COLO668 (cell line): Measurements from ENCODE around the gene PTRH2.

ENCODE experiments used
- DNase-seq: peaks from one replicate; lab custom pipeline; 2025; ENCODE audit not compliant: unreplicated experiment; lab: John Stamatoyannopoulos, UW

Gene PTRH2

DNA sequence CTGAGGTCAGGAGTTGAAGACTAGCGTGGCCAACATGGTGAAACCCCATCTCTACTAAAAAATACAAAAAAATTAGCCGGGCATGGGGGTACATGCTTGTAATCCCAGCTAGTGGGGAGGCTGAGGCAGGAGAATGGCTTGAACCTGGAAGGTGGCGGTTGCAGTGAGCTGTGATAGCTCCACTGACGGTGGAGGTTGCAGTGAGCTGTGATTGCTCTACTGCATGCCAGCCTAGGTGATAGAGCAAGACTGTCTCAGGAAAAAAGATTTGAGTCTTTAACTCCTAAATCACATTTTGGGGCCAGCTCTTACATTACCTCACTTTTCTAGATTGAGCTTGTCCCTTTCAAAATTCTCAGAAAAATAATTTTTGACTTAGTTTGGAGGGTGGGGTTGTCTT, 15.4 kb upstream of the PTRH2 start:
- no peak for DNase-seq

DNA sequence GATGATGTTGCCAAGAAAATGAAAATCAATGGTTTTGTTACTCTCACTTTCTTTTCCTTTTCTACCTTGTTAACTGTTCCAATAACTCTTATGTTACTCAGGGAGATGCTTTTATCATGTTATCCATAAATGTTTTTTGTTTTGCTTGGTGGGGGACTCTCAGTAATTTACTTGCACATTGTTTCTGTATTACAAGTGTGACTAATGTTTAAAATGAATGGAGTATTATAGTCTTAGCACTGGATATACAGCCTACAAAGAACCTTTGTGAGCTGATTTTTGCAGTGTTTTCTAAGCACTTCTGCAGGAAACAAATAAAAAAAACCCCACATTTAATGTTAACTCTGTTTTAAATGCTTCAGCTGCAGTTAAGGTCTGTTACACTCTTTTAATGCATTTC, 12.3 kb upstream of the PTRH2 start:
- DNase-seq: no peak

DNA sequence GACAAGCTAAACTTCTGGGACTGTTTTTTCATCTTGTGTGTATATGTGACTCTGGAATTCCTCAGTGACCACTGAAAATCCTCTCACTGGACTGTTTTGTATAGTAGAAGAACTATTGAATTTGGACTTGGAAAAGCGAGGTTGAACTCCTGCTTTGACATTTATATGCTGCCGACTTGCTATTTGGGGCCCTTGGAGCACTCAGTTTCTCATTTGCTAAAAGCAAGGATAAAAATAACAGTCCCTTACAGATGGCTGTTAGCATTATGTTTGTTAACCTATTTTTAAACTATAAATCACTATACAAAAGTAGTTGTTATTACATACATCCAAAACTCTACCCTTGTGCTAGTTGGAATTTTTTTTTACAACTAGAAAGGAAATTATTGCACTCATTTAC, 9.2 kb upstream of the PTRH2 start:
- no peak for DNase-seq

DNA sequence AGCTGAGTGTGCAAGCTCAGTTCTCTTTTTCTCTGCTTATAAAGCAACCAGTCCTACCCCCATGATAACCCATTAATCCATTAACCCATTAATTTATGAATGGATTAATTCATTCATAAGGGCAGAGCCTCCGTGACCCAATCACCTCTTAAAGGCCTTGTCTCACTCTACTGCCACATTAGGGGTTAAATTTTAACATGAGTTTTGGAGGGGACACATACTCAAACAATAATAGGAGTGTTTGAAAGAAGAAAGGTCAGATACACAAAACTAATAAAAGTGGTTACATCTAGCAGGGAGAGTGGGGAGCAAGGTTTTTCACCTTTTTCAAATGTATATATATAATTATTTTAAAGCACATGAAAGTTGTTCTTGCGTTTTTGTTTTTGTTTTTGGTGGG, 7.0 kb upstream of the PTRH2 start:
- no peak for DNase-seq

DNA sequence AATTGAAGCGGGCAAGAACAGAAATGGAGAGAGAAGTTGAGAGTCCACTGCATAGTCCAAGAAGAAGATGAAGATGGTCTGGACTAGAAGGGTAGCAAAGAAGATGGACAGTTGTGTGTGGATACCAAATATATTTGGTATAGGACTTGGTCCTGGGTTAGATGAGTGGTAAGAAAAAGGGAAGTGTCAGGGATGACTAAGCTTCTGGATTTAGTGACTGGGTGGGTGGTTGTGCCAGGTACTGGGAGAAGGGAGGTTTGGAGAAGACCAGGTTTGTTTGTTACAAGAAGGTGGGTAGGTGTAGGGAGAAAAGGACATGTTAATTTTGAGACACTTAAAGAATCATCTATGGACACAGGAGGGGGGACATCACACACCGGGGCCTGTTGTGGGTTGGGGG, 5.6 kb upstream of the PTRH2 start:
- no peak for DNase-seq

DNA sequence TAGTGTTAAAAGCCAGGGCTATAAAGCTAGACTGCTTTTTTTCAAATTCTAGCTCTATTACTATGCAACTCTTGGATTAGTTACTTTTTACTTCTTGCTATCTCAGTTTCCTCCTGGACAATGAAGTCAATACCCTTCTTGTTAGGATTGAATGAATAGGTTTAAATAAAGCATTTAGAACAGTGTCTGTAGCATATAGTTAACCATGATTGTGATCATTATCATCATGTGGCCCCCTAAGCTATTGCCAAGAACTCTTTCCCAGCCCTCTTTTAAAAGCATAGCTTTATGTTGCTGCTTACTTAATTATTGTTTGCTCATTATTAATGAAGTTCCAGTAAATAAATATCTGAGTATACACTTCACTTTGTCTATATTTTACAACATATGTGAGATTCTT, 4.7 kb upstream of the PTRH2 start:
- no peak for DNase-seq

DNA sequence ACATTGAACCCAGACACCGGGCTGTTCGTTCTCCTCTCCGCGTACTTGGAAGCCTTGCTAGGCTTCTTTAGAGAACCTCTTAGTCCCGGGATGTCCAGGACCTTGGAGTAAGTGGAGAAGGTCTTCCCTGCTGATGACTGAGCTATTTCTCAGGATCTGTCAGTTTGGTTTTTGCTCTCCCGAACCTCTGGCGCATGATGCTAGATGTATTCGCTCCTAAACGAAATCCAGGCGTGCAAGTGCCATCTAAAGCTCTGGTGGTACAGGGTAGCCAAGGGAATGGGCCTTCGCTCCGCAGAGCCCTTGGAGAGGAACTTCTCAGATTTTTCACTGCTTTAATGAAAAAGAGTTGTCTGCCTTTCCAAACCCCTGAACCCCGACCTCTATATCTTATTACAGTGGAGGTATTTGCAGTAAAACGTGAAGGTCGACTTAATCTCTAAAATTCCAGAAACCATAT, 771 bp upstream of the PTRH2 start:
- DNase-seq: no peak

DNA sequence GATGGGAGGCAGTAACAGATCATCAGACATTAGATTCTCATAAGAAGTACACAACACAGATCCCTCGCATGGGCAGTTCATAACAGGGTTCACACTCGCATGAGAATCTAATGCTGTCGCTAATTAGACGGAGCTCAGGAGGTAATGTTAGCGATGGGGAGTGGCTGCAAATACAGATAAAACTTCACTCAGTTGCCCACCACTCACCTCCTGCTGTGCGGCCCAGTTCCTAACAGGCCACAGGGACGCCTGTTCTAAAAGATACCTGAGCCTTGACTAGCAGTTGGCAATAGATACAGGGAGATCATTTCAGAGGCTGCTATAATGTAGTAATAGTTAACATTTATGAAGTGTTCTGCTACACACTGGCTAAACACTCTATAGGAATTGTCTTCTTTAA, 4.9 kb downstream of the PTRH2 start:
- no peak for DNase-seq

DNA sequence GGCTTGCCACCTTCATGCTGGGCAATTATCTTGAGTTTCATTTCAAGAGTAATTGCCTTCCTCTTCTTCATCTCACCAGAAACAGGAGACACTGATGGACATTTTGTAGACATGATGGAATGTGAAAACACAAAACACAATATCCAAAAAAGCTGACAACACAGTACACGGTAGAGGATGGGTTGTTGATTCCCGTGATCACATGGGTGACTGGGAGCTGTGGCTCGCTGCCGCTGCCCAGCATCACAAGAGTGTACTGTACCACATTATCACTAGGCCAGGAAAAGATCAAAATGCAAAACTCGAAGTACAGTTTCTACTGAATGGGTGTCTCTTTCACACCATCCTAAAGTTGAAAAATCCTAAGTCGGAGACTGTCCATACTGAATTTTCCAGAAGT, 7.4 kb downstream of the PTRH2 start:
- DNase-seq: no peak

DNA sequence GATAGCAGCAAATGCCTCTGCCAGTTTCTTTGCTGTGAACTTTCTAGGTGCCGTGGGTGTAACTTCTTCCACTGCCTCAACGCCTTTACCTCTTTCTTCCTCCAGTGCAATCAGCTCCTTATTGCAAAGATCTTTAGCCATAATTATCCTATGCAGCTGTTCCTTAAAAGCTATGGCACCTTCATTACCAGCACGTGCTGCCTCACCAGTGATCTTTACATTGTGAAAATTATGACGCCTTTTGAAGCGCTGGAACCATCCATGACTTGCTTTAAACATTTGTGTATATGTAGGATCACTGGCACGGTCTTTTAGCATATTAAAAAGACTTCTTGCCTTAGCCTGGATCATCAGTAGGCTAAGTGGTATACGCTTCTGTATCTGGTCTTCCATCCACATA, 8.0 kb downstream of the PTRH2 start:
- no peak for DNase-seq

DNA sequence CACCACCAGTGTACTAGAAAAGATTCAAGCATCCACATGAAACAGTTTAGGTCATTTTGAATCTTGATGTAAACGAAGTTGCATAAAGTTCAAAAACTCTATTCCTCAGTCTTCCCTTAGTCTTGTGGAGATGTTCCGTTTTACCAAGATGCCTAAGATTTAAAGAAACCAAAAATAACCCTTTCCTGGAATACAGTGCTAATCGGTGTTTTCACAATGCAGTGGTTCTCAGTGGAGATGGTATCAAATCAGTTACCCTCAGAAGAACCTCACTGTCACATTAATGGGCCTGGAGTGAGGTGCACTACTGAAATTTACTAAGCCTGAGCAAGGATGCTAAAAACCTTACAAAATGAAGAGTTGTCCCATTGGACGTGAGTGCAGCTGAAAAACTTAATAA, 9.1 kb downstream of the PTRH2 start:
- no peak for DNase-seq

DNA sequence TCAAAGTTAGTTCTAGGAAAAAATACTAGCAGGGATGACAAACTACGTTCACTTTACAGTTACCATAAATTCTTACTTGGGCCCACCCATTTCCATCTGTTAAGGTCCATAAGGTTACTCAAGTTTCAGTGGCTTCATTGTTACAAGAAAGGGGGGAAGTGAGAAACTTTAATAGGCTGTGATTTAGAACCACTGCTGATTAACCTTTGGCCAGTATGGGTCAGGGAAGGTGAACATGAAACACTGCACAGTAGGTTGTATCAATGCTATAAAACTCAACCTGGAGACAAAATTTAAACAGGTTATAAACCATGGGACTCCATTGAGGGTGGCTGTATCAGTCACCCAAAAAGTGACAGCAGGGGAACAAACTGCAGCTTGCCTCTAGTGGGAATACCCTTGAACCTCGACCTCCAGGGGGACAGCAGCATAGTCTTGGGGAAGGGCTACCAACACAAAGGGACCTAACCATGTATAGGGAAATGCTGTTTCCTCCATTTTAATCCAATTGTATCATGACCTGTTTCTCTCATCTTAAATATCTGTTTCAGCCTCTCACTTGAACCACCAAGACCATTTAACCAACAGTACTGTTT, 10.4 kb downstream of the PTRH2 start:
- DNase-seq: no peak

DNA sequence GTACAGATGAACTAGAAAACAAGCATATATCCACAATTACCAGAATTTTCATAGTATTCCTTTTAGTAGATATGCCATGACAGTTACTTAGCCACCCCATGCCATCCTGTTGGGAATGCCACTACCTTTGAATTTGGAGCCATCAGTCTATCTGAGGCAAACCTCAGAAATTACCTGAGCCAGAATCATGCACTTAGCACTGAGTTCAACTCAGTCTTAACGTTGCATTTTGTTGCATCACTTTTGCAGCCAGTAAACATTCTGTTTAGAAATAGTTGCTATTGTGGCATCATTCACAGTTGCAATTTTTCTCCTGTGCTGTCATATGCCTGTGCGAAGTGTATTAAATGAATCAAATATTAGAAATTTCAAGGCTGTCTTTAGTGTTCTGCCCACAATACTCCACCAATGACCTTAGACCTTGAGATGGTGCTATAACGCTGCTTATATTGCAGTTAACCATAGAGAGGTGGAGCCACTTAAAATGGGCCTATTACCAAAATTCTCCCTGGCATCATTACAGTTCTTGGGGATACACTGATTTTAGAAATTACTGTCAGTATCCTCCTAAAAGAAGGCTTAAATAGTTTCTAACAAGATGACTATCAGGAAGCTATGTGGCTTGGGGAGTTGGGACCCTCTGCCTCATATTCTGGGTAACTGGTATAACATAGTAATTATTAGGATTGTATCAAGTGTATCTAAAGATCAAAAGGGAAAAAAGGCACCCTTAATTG, 11.1 kb downstream of the PTRH2 start:
- DNase-seq: no peak

DNA sequence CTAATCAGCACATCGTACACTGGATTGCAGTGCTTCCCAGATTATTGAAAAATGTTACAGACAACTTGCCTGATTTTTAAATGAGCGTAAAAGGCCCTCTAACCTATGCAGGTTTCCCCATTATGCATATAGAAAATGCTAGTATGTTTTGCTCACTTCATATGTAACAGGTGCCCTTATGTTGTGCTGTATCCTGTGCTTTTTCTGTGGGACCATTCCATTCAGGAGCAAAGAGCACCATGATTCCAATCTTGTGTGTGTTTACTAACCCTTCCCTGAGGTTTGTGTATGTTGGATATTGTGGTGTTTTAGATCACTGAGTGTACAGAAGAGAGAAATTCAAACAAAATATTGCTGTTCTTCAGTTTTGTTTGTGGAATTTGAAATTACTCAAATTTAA, 12.9 kb downstream of the PTRH2 start:
- DNase-seq: no peak

DNA sequence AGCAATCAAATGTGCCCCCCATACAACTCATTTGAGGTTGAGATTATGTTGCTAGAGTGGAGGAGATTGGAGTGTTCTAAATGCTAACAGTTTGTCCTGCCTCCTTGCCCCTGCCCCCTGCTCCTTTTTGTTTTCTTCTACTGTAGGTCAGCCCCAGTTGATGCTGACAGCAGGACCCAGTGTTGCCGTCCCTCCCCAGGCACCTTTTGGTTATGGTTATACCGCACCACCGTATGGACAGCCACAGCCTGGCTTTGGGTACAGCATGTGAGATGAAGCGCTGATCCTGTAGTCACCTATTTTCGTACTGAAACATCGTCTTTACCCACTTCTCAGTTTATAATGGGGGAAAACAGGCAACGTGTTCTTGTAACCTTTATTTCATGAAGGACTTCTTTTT, 13.6 kb downstream of the PTRH2 start:
- no peak for DNase-seq

DNA sequence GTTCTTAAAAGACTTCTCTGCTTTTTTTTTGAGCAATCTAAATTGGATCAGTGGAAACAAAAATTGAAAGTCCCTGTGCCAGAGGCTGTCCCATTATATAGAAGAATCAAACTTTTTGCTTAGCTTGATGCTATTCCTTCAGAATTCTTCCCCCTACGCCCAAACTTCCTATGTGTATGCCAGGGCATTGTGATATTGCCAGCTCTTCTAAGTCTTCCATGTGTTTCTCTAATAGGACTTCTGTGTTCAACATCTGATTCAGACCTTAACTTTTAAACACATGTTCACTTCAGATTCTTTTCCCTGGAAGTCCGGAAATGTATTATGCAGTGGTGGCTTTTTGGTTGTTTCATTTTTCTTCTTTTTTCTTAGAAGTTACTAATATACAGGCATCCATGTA, 18.7 kb downstream of the PTRH2 start:
- DNase-seq: no peak

DNA sequence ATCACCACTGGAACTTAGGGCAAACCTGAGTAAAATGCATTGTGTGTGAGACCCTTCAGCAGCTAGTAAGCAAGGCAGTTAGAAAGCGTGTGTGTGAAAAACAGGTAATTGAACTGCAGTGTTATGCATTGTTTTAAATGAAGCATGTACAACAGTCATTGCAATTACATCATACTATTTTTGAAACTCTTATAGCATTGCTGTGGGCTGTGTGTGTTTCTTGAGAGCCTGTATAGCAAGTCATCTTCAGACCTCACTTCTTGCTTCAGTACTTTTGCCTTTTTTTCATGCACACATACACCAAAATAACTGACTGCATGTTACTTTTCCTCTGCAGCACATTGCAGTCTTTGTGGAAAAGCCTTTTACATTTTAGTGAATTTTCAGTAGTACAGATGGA, 19.2 kb downstream of the PTRH2 start:
- DNase-seq: no peak

DNA sequence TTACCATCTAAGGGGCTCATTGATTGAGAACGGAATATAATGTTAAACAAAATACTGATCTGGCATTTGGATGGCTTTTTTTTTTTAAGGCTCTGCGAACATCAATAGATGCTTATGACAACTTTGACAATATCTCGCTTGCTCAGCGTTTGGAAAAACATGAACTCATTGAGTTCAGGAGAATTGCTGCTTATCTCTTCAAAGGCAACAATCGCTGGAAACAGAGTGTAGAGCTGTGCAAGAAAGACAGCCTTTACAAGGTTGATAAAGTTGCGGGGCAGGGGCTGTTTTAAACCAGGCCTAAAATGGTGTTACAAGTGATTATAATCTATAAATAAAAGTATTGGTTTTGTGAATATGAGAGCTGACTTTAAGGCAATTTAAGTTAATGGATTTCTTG, 22.3 kb downstream of the PTRH2 start:
- DNase-seq: no peak

DNA sequence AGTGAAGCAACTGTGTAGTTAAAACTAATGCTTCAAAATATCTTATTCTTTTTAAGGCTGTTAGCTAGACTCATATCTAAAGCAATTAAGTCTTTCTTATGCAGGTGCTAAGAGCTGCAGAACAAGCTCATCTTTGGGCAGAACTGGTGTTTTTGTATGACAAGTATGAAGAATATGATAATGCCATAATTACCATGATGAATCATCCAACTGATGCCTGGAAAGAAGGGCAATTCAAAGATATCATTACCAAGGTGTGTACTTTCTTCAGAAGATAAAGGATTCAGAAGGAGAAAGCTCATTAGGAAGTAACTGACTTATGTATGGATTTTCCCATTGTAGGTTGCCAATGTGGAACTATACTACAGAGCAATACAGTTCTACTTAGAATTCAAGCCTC, 23.9 kb downstream of the PTRH2 start:
- no peak for DNase-seq

DNA sequence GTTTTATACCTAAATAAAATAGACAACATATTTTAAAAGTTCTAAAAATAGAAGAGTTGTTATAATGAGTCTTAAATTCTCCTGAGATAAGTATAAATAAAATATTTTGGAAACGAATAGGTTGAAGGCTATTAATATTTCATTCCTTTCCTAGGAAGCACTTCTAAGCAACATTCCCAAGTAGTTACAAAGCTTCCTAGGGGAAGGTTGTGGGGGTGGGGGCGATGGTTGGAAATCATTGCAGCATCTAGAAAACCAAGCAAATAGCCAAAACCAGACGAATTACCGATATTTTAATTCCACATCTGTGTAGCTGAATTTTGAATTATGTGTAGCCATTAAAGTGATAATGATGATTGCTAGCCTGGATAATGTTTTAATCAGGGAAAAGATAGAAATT, 26.9 kb downstream of the PTRH2 start:
- DNase-seq: no peak

DNA sequence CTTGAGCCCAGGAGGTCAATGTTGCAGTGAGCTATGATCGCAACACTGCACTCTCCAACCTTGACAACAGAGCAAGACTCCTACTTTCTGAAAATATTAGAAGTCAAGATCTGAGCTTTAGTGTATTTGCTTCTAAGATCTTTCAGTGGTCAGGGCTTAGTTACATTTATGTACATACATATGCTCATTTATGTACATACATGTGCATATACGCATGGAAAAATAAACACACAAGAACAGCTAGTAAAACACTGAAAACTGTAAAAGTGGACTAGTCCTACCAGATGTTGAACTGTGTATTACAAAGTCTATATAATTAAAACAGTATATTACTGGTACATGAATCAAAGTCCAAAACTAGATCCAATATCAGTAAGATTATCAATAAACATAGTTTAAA, 28.3 kb downstream of the PTRH2 start:
- no peak for DNase-seq

DNA sequence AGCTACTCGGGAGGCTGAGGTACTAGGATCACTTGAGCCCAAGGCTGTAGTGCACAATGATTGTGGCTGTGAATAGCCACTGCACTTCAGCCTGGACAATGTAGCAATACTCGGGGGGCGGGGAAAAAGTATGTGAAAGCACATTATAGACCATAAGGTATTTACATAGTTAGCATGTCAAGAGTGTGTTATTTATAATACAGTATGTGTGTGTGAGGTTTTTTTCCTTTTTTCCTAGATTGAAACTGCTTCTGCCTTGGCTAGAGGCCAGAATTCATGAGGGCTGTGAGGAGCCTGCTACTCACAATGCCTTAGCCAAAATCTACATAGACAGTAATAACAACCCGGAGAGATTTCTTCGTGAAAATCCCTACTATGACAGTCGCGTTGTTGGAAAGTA, 30.5 kb downstream of the PTRH2 start:
- no peak for DNase-seq

DNA sequence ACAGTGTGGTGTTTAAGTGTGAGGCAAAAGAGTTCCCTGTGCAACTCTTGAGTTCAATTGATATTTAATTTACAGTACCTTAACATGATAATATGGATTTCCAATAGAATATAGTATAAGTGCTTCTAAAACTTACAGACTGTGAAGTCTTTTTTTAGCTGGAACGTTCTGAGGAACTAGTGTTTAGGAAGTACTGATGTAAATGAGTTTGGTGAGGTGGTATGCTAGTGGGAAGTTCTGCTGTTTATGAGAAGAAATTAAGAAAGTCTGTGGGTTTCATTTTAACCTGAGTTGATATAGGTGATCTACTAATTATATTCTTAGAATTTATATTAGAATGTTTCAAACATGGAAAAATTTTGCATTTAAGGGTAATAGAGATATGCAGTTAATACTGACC, 32.0 kb downstream of the PTRH2 start:
- no peak for DNase-seq
